ENCODE data around the gene RAD9A.

DNA sequence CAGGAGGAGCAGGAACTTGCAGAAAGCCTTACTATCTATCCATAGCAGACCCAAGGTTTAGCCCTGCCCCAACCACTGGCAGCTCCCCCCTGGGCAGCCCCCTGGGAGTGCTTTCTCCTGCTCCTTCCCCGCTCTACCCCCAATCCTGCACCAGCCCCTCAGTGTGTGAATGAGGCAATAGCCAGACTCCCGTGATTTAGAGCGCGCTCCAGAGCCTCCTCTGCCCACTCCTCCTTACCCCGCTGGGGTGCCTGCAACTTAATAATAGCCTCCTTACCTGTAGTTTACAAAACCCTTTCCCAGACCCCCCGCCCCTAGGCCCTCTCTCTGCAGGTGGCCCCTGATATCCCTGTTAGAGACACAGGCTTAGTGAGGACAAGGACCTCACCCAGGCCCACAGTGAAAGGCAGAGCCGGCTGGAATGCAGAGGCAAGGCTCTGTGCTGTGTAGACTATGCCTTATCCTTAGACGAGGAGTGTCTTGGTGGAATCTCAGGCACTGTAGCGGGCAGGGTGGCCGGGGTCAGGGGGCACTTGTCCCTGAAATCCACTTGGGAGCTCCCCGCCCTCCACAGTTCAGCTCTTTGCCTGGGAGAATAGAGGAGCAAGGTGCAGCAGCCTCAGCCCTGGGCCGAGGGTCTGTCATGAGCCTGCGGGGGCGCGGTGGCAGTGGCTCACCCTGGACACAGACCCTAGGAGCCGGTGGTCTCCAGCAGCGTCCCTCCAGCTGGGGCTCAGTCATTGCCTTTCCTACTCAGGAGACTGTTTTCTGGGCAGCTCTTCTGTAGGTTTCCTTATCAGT, 19.4 kb downstream of the RAD9A start:
- TF ChIP-seq, protein P1, sequence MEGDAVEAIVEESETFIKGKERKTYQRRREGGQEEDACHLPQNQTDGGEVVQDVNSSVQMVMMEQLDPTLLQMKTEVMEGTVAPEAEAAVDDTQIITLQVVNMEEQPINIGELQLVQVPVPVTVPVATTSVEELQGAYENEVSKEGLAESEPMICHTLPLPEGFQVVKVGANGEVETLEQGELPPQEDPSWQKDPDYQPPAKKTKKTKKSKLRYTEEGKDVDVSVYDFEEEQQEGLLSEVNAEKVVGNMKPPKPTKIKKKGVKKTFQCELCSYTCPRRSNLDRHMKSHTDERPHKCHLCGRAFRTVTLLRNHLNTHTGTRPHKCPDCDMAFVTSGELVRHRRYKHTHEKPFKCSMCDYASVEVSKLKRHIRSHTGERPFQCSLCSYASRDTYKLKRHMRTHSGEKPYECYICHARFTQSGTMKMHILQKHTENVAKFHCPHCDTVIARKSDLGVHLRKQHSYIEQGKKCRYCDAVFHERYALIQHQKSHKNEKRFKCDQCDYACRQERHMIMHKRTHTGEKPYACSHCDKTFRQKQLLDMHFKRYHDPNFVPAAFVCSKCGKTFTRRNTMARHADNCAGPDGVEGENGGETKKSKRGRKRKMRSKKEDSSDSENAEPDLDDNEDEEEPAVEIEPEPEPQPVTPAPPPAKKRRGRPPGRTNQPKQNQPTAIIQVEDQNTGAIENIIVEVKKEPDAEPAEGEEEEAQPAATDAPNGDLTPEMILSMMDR (tag by site-specific recombination; IDR thresholded peaks at IDR 0.05): no peak
- TF ChIP-seq ZBTB7A (tag by site-specific recombination; IDR thresholded peaks at IDR 0.05; ENCODE audit: low read depth) (no peak), HOXA7 (CRISPR knock-in tag; IDR thresholded peaks at IDR 0.05; ENCODE audit: borderline replicate concordance) (no peak), TRIM28 (IDR thresholded peaks at IDR 0.05; ENCODE audit: borderline replicate concordance, low read length) (no peak), ZNF169 (tag by site-specific recombination; IDR thresholded peaks at IDR 0.05) (no peak), SETDB1 (IDR thresholded peaks at IDR 0.05; ENCODE audit: insufficient read length, low read length) (no peak), ZNF354C (tag by site-specific recombination; IDR thresholded peaks at IDR 0.05; ENCODE audit: borderline replicate concordance, low read depth) (no peak)

Measured in HEK293 (cell line).